ENCODE data around the gene OR2V2.

The OR2V2 gene

GRCh38 chr5:181188700-181189362 lies 41.4 kb downstream of the OR2V2 start:
- ChIA-PET POLR2A (ENCODE audit: low non-redundant PET) (interaction anchor here (1.7 kb wide), 1 partner anchor 16 kb away, joined by 4 read pairs; the partner anchor contains the start of gene TRIM7), CTCF (interaction anchor here (0.5 to 4.9 kb wide), 6 partner anchors 13 to 387 kb away, joined by 3 to 24 read pairs (median 4); partner anchors contain the start of gene TRIM7)
- TF ChIP-seq CTCF (conservative IDR thresholded peaks at IDR 0.05; ENCODE audit: low read depth): no peak

GRCh38 chr5:181189363-181189961 lies 42.1 kb downstream of the OR2V2 start:
- TF ChIP-seq CTCF (conservative IDR thresholded peaks at IDR 0.05; ENCODE audit: low read depth): no peak
- no peak for DNase-seq (ENCODE audit: low spot score)
- ChIA-PET CTCF (interaction anchor here (0.6 to 4.9 kb wide), 4 partner anchors 12 to 67 kb away, joined by 3 to 24 read pairs (median 7); partner anchors contain the start of gene TRIM7), POLR2A (ENCODE audit: low non-redundant PET) (interaction anchor here (1.0 to 1.7 kb wide), 2 partner anchors 15 to 72 kb away, joined by 3 to 4 read pairs; partner anchors contain the start of gene TRIM7)
- peak overlapping the region; percentile 93 for H3K27ac ChIP-seq

More at GRCh38 chr5:181188700-181189362, 41.4 kb downstream of the OR2V2 start:
- DNase-seq (ENCODE audit: low spot score): no peak
- peak overlapping the region; percentile 93 for H3K27ac ChIP-seq

GRCh38 chr5:181189962-181190710 lies 42.8 kb downstream of the OR2V2 start:
- POLR2A ChIA-PET (ENCODE audit: low non-redundant PET): interaction anchor here (0.6 to 1.7 kb wide), 3 partner anchors 14 to 72 kb away, joined by 3 to 4 read pairs (median 4); partner anchors contain the start of gene TRIM7
- H3K27ac ChIP-seq: peak overlapping the region; percentile 93
- TF ChIP-seq CTCF (conservative IDR thresholded peaks at IDR 0.05; ENCODE audit: low read depth): no peak
- CTCF ChIA-PET: interaction anchor here (1.2 to 4.9 kb wide), 4 partner anchors 11 to 18 kb away, joined by 3 to 24 read pairs (median 7); partner anchors contain the start of gene TRIM7
- DNase-seq (ENCODE audit: low spot score): no peak

- CTCF ChIA-PET: interaction anchor here (1.2 to 4.9 kb wide), 2 partner anchors 17 kb away, joined by 3 to 24 read pairs; no protein-coding TSS in a partner anchor
- H3K27ac ChIP-seq: peak overlapping the region; percentile 93
- POLR2A ChIA-PET (ENCODE audit: low non-redundant PET): interaction anchor here (0.6 to 2.0 kb wide), 6 partner anchors 12 to 91 kb away, joined by 3 to 15 read pairs (median 4); partner anchors contain the start of gene TRIM7
Measured at GRCh38 chr5:181190711-181191525, 43.5 kb downstream of the OR2V2 start.

More at GRCh38 chr5:181190711-181191525, 43.5 kb downstream of the OR2V2 start:
- peak; percentile 64 for TF ChIP-seq CTCF (conservative IDR thresholded peaks at IDR 0.05; ENCODE audit: low read depth)
- no peak for DNase-seq (ENCODE audit: low spot score)
